Measurements from ENCODE around the gene TMEM63C.

Gene TMEM63C

GRCh38 chr14:77245820-77246219 lies 64.2 kb downstream of the TMEM63C start:
- Histone ChIP-seq H3K9ac (no peak overlapping the region), H3K27me3 (no peaks in the 10 kb centered on the region), H3K4me1 (peaks cover 63% of the 10 kb centered on the region), H3K4me3 (no peak overlapping the region), H3K4me2 (no peak overlapping the region), H3K9me3 (no peaks in the 10 kb centered on the region; the same call in 1 of the 2 replicates), H3K36me3 (peaks cover 53% of the 10 kb centered on the region), H4K20me1 (no peaks in the 10 kb centered on the region), H3K27ac (no peak overlapping the region)
- no peak for TF ChIP-seq Cebpa-rat (IDR thresholded peaks at IDR 0.05)

- Histone ChIP-seq H3K4me3 (no peak overlapping the region), H4K20me1 (no peaks in the 10 kb centered on the region), H3K36me3 (peaks cover 62% of the 10 kb centered on the region), H3K27me3 (no peaks in the 10 kb centered on the region), H3K9me3 (no peaks in the 10 kb centered on the region; the same call in 1 of the 2 replicates), H3K4me1 (peaks cover 63% of the 10 kb centered on the region), H3K4me2 (no peak overlapping the region), H3K27ac (no peak overlapping the region), H3K9ac (no peak overlapping the region)
- TF ChIP-seq Cebpa-rat (IDR thresholded peaks at IDR 0.05): no peak
These were observed 65.2 kb downstream of the TMEM63C start for GRCh38 chr14:77246784-77247183.

- Histone ChIP-seq H3K9me3 (no peaks in the 10 kb centered on the region; the same call in 1 of the 2 replicates), H3K27me3 (no peaks in the 10 kb centered on the region), H4K20me1 (no peaks in the 10 kb centered on the region), H3K4me3 (no peak overlapping the region), H3K27ac (no peak overlapping the region), H3K4me2 (no peak overlapping the region), H3K36me3 (peaks cover 81% of the 10 kb centered on the region), H3K4me1 (peaks cover 63% of the 10 kb centered on the region), H3K9ac (no peak overlapping the region)
- TF ChIP-seq Cebpa-rat (IDR thresholded peaks at IDR 0.05): no peak
These were observed 67.1 kb downstream of the TMEM63C start for GRCh38 chr14:77248666-77249065.

GRCh38 chr14:77249286-77249685 lies 67.7 kb downstream of the TMEM63C start:
- Histone ChIP-seq H3K9me3 (no peaks in the 10 kb centered on the region; the same call in 1 of the 2 replicates), H3K4me2 (peak overlapping the region; percentile 61; the same call in 1 of the 2 replicates), H4K20me1 (no peaks in the 10 kb centered on the region), H3K9ac (no peak overlapping the region), H3K36me3 (peaks cover 87% of the 10 kb centered on the region), H3K27me3 (no peaks in the 10 kb centered on the region), H3K4me1 (peaks cover 61% of the 10 kb centered on the region), H3K27ac (no peak overlapping the region), H3K4me3 (no peak overlapping the region)
- no peak for TF ChIP-seq Cebpa-rat (IDR thresholded peaks at IDR 0.05)

GRCh38 chr14:77250927-77251326 lies 69.3 kb downstream of the TMEM63C start:
- Histone ChIP-seq H3K4me3 (no peak overlapping the region), H3K36me3 (peaks cover 87% of the 10 kb centered on the region), H3K4me2 (peak overlapping the region; percentile 61), H3K27ac (no peak overlapping the region), H3K9ac (no peak overlapping the region), H4K20me1 (no peaks in the 10 kb centered on the region), H3K4me1 (peaks cover 47% of the 10 kb centered on the region), H3K9me3 (no peaks in the 10 kb centered on the region), H3K27me3 (no peaks in the 10 kb centered on the region)
- no peak for TF ChIP-seq Cebpa-rat (IDR thresholded peaks at IDR 0.05)

- Histone ChIP-seq H3K9ac (no peak overlapping the region), H3K36me3 (peaks cover 84% of the 10 kb centered on the region), H3K27me3 (no peaks in the 10 kb centered on the region), H4K20me1 (no peaks in the 10 kb centered on the region), H3K4me2 (peak overlapping the region; percentile 61), H3K4me1 (peaks cover 47% of the 10 kb centered on the region), H3K27ac (no peak overlapping the region), H3K9me3 (no peaks in the 10 kb centered on the region), H3K4me3 (no peak overlapping the region)
- TF ChIP-seq Cebpa-rat (IDR thresholded peaks at IDR 0.05): no peak
These were observed 70.3 kb downstream of the TMEM63C start for GRCh38 chr14:77251870-77252269.

- Histone ChIP-seq H3K36me3 (peaks cover 81% of the 10 kb centered on the region), H3K9me3 (no peaks in the 10 kb centered on the region), H3K27me3 (no peaks in the 10 kb centered on the region), H3K27ac (no peak overlapping the region), H4K20me1 (no peaks in the 10 kb centered on the region), H3K4me2 (peak overlapping the region; percentile 40; the same call in 1 of the 2 replicates), H3K4me3 (no peak overlapping the region), H3K4me1 (peaks cover 47% of the 10 kb centered on the region), H3K9ac (no peak overlapping the region)
- TF ChIP-seq Cebpa-rat (IDR thresholded peaks at IDR 0.05): no peak
These were observed 72.0 kb downstream of the TMEM63C start for GRCh38 chr14:77253333-77254190.

GRCh38 chr14:77256694-77257093 lies 75.1 kb downstream of the TMEM63C start:
- Histone ChIP-seq H4K20me1 (no peaks in the 10 kb centered on the region), H3K36me3 (peaks cover 56% of the 10 kb centered on the region), H3K27ac (no peak overlapping the region), H3K9ac (no peak overlapping the region), H3K4me3 (no peak overlapping the region), H3K9me3 (no peaks in the 10 kb centered on the region), H3K4me2 (no peak overlapping the region), H3K27me3 (no peaks in the 10 kb centered on the region), H3K4me1 (peaks cover 50% of the 10 kb centered on the region)
- no peak for TF ChIP-seq Cebpa-rat (IDR thresholded peaks at IDR 0.05)

- H3K4me2 ChIP-seq: no peak overlapping the region
- no peak overlapping the region for H3K27ac ChIP-seq
- no peak overlapping the region for H3K9ac ChIP-seq
- no peak for TF ChIP-seq Cebpa-rat (IDR thresholded peaks at IDR 0.05)
- no peaks in the 10 kb centered on the region for H3K27me3 ChIP-seq
- peaks cover 46% of the 10 kb centered on the region for H3K36me3 ChIP-seq
- peaks cover 41% of the 10 kb centered on the region for H3K4me1 ChIP-seq
- H4K20me1 ChIP-seq: no peaks in the 10 kb centered on the region
- no peaks in the 10 kb centered on the region for H3K9me3 ChIP-seq
- no peak overlapping the region for H3K4me3 ChIP-seq
These were observed 76.1 kb downstream of the TMEM63C start for GRCh38 chr14:77257700-77258099.

GRCh38 chr14:77258566-77258965 lies 77.0 kb downstream of the TMEM63C start:
- no peak overlapping the region for H3K4me3 ChIP-seq
- TF ChIP-seq Cebpa-rat (IDR thresholded peaks at IDR 0.05): no peak
- H3K27ac ChIP-seq: no peak overlapping the region
- H3K9me3 ChIP-seq: no peaks in the 10 kb centered on the region
- no peaks in the 10 kb centered on the region for H3K27me3 ChIP-seq
- H3K9ac ChIP-seq: no peak overlapping the region
- no peaks in the 10 kb centered on the region for H4K20me1 ChIP-seq
- peaks cover 37% of the 10 kb centered on the region for H3K36me3 ChIP-seq
- H3K4me2 ChIP-seq: no peak overlapping the region
- H3K4me1 ChIP-seq: peaks cover 41% of the 10 kb centered on the region
